NT2/D1 (cell line): ENCODE results near the gene CEMIP2.

ENCODE experiments used
- SUZ12 ChIP-seq: IDR thresholded peaks from 2 replicates; pipeline ENCODE4 v1.6.1; 2011; ENCODE audit not compliant: insufficient read length, insufficient read depth; ENCODE audit errors: extremely low read depth
- YY1 ChIP-seq: IDR thresholded peaks from 2 replicates; pipeline ENCODE4 v1.6.1; 2011; ENCODE audit not compliant: insufficient read length, insufficient read depth
- ZNF274 ChIP-seq: IDR thresholded peaks from 2 replicates; pipeline ENCODE4 v1.6.1; 2011; ENCODE audit warnings: mild to moderate bottlenecking, low read depth, low read length

- no peak for TF ChIP-seq YY1
- no peak for TF ChIP-seq ZNF274
- no peak for TF ChIP-seq SUZ12
Measured at GRCh38 chr9:71681708-71682272, 86.5 kb downstream of the CEMIP2 start.
